SK-N-MC (cell line): Measurements from ENCODE around the gene ZNF92.
"Not testable (repeated sequence)": the region's sequence is repeated elsewhere in the genome, so short reads cannot be mapped to it uniquely, and the experiment has no call there.

ENCODE experiments used
- DNase-seq: peaks from one replicate; pipeline ENCODE4 v3.0.0-alpha.2; 2011; ENCODE audit warnings: low read depth, low spot score
- H3K27ac ChIP-seq: fragments of 200-600 bp; sonication (generic); 2 replicates; pipeline ENCODE4 v1.5.1; 2016; ENCODE audit warnings: mixed run types
- H3K36me3 ChIP-seq: fragments of 200-600 bp; sonication (generic); 2 replicates; pipeline ENCODE4 v1.6.1; 2017; ENCODE audit warnings: antibody characterized with exemption, low read length, mixed read lengths; ENCODE audit not compliant: insufficient read depth
- H3K4me3 ChIP-seq: fragments of 200-600 bp; sonication (generic); 2 replicates; pipeline ENCODE4 v1.5.1; 2016
- H3K9ac ChIP-seq: fragments of 200-600 bp; sonication (generic); 2 replicates; pipeline ENCODE4 v1.8.0; 2017; ENCODE audit warnings: mixed run types, mixed read lengths; ENCODE audit not compliant: insufficient read length
- H3K9me3 ChIP-seq: fragments of 200-600 bp; sonication (generic); 2 replicates; pipeline ENCODE4 v1.6.1; 2017; ENCODE audit warnings: low read depth, mild to moderate bottlenecking, antibody characterized with exemption, low read length, moderate library complexity, mixed read lengths
- EZH2 ChIP-seq: fragments of 200-600 bp; sonication (generic); IDR thresholded peaks from one replicate; pipeline ENCODE4 v1.6.1; 2017; ENCODE audit warnings: antibody characterized with exemption
- FOXP2 ChIP-seq: optimal IDR thresholded peaks from 2 replicates; pipeline ENCODE3; 2011; ENCODE audit warnings: mild to moderate bottlenecking, moderate library complexity; ENCODE audit not compliant: insufficient read depth; ENCODE audit errors: extremely low read length, control extremely low read depth
- POLR2AphosphoS5 ChIP-seq: IDR thresholded peaks from 2 replicates; pipeline ENCODE4 v1.6.1; 2012; ENCODE audit warnings: mild to moderate bottlenecking, low read depth, low read length, borderline replicate concordance

The ZNF92 gene

GRCh38 chr7:65373608-65374351 is at the start of gene ZNF92:
TSS of gene ZNF92 (plus strand) at chr7:65373855. CDS start at chr7:65373998, 143 bp downstream.
- Histone ChIP-seq H3K9me3 (no peaks in the 10 kb centered on the region), H3K27ac (peak within 1 kb of the TSS; percentile 84), H3K4me3 (peak within 1 kb of the TSS; percentile 99), H3K36me3 (peaks cover 35% of the 10 kb centered on the region), H3K9ac (peak within 1 kb of the TSS; percentile 96)
- TF ChIP-seq FOXP2 (no peak), POLR2AphosphoS5 (peak; percentile 97)
- DNase-seq, result peak; percentile 72

- Histone ChIP-seq H3K9me3 (no peaks in the 10 kb centered on the region), H3K27ac (no peak overlapping the region), H3K4me3 (no peak overlapping the region), H3K9ac (no peak overlapping the region), H3K36me3 (no peaks in the 10 kb centered on the region)
- no peak for DNase-seq
- TF ChIP-seq FOXP2 (no peak), EZH2 (no peak), POLR2AphosphoS5 (no peak)
Measured at GRCh38 chr7:65325793-65326432, 47.7 kb upstream of the ZNF92 start.

GRCh38 chr7:65338346-65338745 is 35.3 kb upstream of the ZNF92 start:
- Histone ChIP-seq H3K4me3 (no peak overlapping the region), H3K9ac (no peak overlapping the region), H3K27ac (no peak overlapping the region), H3K36me3 (no peaks in the 10 kb centered on the region), H3K9me3 (no peaks in the 10 kb centered on the region)
- TF ChIP-seq FOXP2 (no peak), EZH2 (no peak), POLR2AphosphoS5 (no peak)
- no peak for DNase-seq

- Histone ChIP-seq H3K4me3 (no peak overlapping the region), H3K9me3 (no peaks in the 10 kb centered on the region), H3K27ac (no peak overlapping the region), H3K36me3 (no peaks in the 10 kb centered on the region), H3K9ac (no peak overlapping the region)
- TF ChIP-seq FOXP2 (no peak), POLR2AphosphoS5 (no peak), EZH2 (no peak)
- DNase-seq, result no peak
Measured at GRCh38 chr7:65339257-65339656, 34.4 kb upstream of the ZNF92 start.

GRCh38 chr7:65342723-65343629 is 30.7 kb upstream of the ZNF92 start:
- no peaks in the 10 kb centered on the region for H3K36me3 ChIP-seq
- H3K9ac ChIP-seq, result no peak overlapping the region
- TF ChIP-seq FOXP2, result no peak
- no peak for TF ChIP-seq POLR2AphosphoS5
- no peak for TF ChIP-seq EZH2

GRCh38 chr7:65344541-65344940 is 29.1 kb upstream of the ZNF92 start:
- not testable (repeated sequence) for DNase-seq, H3K4me3 ChIP-seq, H3K9ac ChIP-seq, H3K36me3 ChIP-seq, H3K27ac ChIP-seq, H3K9me3 ChIP-seq

More at GRCh38 chr7:65342723-65343629, 30.7 kb upstream of the ZNF92 start:
- no peak for DNase-seq
- no peak overlapping the region for H3K4me3 ChIP-seq
- no peaks in the 10 kb centered on the region for H3K9me3 ChIP-seq
- H3K27ac ChIP-seq, result no peak overlapping the region

- Histone ChIP-seq H3K27ac (no peak overlapping the region), H3K4me3 (no peak overlapping the region), H3K9me3 (no peaks in the 10 kb centered on the region), H3K9ac (no peak overlapping the region), H3K36me3 (no peaks in the 10 kb centered on the region)
- TF ChIP-seq POLR2AphosphoS5 (no peak), EZH2 (no peak), FOXP2 (no peak)
- DNase-seq, result no peak
Measured at GRCh38 chr7:65354263-65354662, 19.4 kb upstream of the ZNF92 start.

GRCh38 chr7:65369843-65370242 is 3.8 kb upstream of the ZNF92 start:
- Histone ChIP-seq H3K36me3 (no peaks in the 10 kb centered on the region), H3K9me3 (no peaks in the 10 kb centered on the region), H3K9ac (no peak overlapping the region), H3K4me3 (no peak overlapping the region), H3K27ac (no peak overlapping the region)
- TF ChIP-seq POLR2AphosphoS5, result no peak
- no peak for TF ChIP-seq EZH2
- TF ChIP-seq FOXP2, result no peak
- no peak for DNase-seq
